NK-92 (cell line): ENCODE measurements around the gene ANKRD7.

Source experiments
- DNase-seq: peaks from one replicate; lab custom pipeline; 2025; ENCODE audit not compliant: unreplicated experiment; lab: John Stamatoyannopoulos, UW

The ANKRD7 gene, protein sequence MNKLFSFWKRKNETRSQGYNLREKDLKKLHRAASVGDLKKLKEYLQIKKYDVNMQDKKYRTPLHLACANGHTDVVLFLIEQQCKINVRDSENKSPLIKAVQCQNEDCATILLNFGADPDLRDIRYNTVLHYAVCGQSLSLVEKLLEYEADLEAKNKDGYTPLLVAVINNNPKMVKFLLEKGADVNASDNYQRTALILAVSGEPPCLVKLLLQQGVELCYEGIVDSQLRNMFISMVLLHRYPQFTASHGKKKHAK

DNA sequence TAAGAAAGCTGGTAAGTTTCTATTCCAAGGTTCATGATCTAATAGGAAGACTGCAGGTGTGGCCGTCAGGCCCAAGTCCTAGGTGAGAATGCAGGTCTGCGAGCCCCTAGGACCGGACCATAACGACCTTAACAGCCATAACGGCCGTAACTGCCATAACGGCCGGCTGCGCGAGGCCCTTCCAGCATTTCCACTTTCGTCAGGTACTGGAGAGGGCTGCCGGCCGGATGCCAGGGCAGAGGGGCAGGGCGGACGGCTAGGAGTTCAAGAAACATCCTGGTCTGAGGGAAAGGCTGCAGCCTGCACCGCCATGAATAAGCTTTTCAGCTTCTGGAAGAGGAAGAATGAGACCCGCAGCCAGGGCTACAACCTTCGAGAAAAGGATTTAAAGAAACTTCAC, at the start of gene ANKRD7:
TSS of gene ANKRD7 (plus strand) at position 184 of the 400 bp plus-strand sequence. CDS start at position 311, 127 bp downstream.
- no peak for DNase-seq

DNA sequence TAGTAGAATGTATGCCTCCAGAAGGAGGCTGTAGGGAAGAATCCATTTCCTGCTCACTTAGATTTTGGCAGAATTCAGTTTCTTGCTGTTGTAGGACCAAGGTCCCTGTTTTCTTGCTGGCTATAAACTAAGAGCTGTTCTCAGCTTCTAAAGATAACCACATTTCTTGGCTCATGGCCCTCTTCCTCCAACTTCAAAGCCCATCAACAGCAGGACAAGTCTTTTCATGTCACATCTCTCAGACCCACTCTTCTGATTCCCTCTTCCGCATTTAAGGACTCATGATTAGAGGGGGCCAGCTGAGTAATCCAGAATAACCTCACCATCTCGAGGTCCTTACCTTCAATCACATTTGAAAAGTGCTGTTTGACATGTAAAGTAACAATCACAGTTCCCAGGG, 48.8 kb upstream of the ANKRD7 start:
- DNase-seq, result no peak

DNA sequence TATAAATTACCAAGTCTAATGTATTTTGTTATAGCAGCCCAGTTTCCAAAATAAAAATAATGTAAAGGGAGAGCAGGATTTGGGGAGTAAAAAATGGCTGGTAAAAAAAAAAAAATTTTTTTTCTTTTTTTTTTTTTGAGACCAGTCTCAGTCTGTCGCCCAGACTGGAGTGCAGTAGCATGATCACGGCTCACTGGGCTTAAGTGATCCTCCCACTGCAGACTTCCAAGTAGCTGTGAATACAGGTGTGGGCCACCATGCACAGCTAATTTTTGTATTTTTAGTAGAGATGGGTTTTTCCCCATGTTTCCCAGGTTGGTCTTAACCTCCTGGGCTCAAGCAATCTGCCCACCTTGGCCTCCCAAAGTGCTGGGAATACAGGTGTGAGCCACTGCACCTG, 45.3 kb upstream of the ANKRD7 start:
- no peak for DNase-seq

DNA sequence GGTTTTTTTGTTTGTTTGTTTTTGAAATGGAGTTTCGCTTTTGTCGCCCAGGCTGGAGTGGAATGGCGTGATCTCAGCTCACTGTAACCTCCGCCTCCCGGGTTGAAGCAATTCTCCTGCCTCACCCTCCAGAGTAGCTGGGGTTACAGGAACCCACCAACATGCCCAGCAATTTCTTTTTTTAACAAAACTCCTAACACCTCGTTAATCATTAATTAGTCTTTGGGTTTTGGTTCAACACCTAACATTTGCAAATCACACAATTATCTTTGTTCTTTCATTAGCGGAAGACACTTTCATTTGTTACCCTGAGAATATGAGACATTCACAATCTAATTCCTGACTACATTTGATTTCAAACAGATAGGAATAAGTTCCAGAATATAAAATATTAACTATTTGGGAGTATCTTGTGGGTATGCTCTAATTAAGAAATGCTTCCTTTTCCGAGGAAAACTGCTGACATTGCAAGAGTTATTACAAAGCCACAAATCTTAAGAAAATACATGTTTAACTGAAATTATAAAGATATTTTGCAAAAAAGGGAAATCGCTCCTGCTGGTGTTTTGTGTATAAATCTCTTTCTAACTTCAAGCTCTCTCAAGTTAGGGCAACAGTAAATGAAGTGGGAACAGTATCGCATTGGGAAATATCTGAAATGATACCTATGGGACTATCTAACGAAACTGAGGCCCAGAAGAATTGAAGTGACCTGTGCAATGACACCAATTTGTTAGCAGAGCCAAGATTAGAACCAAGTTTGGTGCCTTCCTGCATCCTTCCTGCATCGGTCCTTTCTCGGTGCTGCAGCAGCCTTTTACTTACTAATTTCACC, 41.7 kb upstream of the ANKRD7 start:
- no peak for DNase-seq

DNA sequence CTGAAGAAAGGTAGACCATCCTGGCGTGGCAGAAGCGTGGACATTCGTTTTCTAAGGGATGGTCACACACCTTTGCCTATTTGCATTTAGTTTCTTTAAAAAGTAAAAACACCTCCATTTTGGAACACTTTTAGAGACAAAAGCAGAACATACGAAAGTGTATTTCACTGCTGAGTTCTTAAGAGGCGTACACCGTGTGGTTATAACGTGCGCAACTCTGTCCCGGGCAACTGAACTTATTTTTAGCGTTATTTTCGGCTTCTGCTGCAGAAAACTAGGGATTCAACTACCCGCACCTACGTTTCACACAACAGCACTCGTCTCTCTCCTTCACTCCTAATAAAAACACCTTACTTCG, 41.1 kb upstream of the ANKRD7 start:
- DNase-seq, result no peak

DNA sequence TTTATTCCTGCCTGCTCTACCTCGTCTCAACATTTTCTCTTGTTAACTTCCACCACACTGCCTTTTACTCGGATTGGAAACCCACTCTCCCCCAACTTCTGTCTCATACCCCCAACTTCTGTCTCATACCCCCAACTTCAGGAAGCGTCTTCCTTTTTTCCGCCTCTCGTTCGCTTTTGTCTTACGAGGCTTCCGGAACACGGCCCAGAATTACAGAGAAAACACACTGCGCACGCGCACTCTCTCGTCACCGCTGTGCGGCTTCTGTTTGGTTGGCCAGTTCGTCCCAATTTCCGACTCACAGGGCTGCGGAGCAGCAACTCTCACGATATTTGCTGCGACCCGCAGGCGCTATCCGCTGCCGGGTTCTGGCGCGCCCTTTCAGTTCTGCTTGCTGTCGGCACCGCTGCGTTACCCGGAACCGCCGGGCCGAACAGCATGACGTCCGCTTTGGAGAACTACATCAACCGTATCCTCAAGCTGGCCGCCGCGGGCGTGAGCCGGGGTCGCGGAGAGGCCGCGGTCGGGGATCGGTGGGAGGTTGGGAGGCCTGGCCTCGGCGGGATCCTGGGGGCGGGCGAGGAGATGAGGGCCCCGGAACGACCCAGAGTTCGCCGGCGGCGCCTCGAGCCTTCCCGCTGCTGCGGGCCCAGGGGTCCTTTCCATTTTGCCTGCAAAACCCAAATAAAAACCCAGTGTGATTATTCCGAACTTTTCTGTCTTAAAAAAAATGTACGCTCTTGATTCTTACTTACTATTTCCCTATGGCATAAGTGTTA, 40.5 kb upstream of the ANKRD7 start, which contains the start of gene LSM8:
TSS of gene LSM8 (plus strand) at position 379 of the 779 bp plus-strand sequence. CDS start at position 439, 60 bp downstream.
- peak; percentile 90 for DNase-seq

DNA sequence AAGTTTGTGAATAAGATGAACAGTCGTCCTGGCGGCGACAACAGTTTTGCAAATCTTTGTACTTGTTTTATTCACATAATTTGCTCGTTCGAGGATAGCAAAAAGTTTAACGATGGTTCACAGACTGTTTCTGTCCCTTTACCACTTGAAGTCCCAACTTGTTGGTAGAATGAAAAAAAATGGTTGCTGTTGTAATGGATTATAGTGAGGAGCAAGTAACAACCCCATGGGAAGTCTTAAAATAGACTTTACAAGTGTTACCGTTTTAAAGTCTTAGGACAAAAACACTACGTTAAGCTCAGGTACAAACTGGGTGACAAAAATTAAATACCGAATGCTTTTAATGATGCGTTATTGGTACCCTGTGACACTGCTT, 40.0 kb upstream of the ANKRD7 start:
- no peak for DNase-seq

DNA sequence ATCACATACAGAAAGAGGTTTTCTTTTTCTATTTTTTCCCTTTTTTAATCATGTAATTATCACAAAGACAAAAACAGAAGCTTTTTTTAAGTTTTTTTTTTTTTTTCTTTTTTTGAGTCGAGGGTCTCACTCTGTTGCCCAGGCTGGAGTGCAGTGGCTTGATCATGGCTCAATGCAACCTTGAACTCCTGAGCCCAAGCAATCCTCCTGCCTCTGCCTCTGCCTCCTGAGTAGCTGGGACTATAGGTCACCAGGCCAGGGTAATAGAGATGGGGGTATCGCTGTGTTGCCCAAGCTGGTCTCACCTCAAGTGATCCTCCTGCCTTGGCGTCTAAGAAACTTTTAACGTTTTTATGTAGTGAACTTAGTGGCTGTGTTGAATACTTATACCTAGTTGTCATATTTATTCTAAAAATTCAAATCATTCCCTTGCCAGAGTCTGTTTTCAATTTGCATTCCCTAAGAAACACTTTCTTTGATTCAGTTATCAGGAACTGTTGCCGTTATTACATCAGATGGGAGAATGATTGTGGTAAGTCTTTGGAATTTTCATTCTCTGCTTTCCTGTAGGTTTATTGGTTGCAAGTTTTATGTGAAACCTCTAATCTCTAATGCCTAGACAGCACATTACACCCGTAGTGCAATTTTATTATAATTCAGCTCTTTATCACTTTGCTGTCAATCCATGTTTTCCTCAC, 39.2 kb upstream of the ANKRD7 start:
- DNase-seq, result no peak

DNA sequence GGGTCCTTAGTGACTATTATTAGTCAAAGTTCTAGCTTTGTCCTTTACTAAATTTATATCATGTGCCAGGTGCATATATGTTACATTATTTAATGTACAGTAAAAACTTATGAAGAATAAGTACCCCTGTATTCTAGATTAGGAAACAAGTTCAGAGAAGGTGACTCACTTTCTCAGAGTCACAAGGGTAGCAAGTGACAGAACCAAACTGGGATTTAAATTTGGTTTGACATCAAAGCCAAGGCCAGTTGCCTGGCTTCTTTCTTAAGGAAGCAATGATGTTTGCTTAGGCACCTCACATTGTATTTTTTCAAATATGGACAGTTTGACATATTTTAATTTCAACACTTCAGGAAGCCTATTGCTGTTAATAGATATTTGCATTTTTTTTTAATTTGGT, 38.0 kb upstream of the ANKRD7 start:
- DNase-seq, result no peak

DNA sequence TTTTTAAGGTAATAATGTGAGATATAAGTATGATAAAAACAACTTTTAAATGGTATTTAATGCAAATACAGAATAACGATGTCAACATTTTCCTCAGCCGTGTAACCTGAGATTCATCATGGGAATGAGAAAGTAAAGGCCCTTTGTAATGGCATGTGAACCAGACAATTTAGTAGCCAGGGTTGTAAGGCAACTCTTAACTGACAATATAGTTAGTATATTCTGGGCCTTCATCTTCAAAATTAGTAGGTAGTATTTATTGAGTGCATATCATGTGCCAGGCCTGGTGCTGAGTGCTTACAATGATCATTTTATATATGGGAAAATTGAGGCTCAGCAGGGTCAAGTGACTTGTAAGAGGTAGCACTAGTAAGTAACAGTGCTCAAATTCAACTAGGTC, 29.9 kb upstream of the ANKRD7 start:
- DNase-seq, result no peak

DNA sequence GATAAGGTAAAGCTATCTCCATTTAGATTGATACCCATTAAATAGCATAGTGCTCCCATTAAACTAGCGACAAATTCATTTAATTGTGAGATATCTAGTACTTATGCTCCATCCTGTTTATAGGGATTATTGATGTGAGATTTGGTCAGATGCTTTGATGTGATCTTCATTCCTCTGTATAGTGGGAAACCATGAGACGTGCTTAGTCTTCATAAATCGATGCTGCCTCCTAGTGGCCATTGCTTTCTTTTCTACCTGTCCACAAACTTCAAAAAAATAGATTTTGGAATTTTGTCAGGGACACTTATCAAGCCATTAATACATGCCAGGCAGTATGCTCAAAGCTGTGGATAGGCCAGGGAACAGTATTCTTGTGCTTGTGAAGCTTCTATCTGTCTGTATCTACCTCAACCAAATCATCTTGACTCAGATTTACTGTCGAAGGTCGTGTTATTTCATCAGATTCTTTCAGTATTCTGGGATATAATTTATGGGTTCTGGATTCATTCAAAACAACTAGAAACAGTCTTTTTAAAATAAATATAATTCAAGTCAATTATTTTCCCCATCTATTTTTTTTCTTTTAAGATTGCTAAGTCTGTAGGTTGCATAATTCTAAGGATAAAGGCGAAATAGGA, 28.5 kb upstream of the ANKRD7 start:
- no peak for DNase-seq

DNA sequence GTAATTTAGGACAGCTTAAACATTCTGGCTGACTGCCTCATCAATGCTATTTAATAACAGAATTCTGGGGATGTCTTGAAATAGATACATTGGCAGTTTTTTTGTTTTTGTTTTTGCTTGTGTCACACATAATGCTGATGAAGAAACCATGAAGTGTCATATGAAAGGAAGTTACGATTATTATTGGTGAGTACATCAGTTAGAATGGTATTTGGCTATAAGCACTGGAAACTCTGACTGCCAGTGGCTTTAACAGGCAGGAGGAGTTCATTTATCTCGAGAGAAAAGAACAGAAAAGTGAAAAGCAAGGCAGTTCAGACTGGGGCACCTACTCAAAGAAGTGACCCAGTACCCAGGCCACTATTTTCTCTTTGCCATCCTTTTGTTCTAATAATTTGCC, 22.4 kb upstream of the ANKRD7 start:
- no peak for DNase-seq

DNA sequence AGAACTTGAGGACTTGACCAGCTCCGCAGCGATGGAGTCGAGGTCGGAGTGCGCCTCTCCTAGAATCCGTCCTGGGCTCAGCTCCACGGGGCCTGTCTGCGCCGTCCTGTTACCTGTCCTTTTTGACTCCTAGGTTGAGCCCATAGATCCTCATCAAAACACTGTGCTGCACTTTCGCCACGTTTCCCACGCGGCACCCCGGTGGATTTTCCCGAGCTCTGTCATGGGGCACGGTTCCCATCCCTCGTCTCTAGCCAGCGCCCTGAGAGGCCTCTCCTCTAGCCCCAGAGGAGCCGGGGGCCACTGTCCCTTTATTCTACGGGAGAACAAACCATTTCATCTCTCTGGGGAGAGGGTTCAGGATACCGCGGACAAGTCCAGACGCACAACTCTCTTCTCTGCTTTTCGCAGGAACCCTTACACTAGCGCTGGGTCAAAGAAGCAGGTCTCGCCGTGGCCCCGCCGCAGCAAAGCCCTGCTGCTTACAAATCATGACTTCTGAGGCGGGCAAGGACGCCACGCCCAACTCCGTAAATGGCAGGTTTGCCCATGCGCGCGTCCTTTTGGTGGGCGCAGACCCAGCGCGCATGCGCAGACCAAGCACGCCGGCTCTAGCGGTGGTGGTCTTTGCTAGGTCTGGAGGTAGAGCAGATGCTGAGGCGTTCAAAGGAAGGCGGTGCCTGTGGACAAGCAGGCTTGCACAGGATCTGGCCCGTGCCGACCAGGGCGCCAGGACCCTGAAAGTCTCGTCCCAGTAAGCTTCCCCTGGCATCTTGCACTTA, 10.3 kb upstream of the ANKRD7 start:
- DNase-seq, result no peak

DNA sequence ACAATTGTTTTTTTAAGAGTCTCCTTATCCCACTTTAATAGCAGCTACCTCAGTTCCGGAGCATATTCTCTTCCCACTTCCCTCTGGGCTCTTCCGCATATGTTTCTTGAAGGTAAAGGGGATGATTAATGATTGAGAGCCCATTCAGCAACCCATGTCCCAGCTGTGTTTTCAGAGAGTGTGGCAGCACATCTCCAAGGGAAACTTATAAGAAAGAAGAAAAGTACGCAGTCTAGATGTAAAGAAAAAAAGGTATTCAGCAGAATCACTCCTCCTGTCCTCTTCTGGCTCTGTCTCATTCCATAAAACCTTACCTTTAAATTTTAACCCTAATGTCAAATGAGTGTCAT, 9.7 kb upstream of the ANKRD7 start:
- DNase-seq, result no peak

DNA sequence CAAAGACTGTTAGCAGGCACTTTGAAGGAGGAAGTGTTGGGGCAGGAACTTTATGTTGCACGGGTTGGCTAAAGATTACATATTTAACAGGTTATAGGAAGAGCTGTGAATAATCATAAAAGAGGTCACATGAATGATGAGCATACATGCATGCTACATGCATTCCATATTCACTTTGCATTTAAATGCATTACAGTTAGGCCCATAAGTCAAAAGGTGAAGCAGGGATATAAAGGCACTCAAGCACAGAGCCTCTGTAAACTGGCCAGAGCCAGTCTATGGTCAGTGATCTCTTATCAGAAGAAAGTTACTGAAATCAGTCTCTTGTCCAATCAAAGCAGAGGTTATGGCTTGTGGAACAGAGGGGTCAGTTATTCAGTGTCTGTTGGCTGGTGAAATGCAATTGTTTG, 7.3 kb upstream of the ANKRD7 start:
- no peak for DNase-seq

DNA sequence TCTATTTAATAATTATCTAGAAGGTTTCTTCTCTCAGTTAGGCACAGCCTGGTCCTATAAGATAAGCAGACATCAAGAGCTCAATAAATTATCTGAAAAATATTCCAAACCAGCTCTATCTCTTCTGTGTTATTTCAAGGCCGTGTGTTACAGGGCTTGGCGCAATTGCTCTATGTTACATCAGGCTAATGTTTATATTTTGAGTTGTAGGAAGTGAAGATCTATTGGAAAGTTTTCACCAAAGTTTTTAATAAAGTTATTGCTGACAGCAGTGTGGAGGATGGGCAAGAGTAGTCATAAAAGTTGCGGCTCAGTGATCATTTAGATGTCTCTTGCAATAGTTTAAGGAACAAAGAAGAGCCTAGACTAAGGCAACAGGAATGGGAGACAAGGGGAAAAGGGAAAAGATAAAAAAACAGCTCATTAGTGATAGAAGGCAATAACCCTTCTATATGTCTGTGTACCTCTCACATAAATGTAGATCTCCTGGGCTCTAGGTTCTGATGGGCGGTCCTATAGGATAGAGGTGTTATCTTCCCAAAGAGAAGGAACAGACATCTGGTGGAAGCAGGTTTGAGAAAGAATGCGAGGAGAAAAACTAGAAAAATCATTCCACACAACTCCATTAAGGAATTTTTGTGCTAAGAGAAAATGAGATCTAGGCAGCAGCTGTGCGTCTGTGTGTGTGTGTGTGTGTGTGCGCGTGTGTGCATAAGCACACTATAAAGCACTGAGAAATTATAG, 5.9 kb upstream of the ANKRD7 start:
- DNase-seq, result no peak

DNA sequence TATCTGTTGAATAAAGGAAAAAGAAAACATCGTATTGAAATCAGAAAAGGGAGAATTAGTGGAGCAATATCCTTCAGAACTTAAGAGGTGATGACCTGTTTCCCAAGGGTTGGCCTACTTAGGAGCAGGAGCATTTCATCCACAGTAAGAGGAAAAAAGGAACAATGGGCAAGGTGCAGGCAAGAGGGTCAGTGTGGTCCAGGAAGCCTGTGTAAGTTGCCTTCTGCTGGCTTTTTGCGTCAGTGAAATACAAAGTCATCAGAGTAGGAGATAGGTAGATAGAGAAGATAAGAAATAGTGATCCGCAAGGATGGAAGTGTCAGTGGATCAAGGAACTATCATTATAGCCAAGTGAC, 5.4 kb upstream of the ANKRD7 start:
- no peak for DNase-seq

DNA sequence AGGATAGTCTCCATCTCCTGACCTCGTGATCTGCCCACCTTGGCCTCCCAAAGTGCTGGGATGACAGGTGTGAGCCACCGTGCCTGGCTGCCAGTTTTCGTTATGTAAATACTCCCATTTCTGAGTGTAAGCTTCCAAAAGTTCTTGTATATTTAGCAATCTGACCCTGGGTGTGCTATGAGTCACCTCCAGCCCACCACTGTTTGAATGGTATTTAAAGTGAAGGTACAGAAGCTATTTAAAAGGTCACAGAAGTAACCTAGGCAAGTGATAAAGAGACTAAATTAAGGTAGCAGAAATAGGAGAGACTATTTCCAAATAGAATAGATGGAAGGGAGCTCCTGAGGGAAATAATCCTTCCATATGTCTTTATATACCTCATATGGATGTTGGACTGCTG, 3.9 kb upstream of the ANKRD7 start:
- no peak for DNase-seq

DNA sequence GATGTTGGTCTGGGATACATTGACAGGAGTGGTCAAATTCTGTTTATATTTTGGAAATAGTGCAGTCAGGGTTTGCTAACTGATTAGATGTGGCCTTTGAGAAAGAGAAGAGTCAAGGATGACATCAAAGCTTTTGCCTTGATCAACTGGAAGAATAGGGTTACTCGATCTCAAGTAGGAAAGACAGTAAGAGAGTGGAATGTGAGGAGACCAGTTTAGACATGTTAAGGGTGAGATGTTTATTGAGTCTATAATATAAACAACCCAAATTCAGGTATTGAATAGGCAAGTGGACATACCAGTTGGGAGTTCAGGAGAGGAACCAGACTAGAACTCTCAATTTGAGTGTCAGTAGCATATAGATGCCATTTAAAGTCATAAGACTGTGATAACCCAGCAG, 1.9 kb upstream of the ANKRD7 start:
- no peak for DNase-seq

DNA sequence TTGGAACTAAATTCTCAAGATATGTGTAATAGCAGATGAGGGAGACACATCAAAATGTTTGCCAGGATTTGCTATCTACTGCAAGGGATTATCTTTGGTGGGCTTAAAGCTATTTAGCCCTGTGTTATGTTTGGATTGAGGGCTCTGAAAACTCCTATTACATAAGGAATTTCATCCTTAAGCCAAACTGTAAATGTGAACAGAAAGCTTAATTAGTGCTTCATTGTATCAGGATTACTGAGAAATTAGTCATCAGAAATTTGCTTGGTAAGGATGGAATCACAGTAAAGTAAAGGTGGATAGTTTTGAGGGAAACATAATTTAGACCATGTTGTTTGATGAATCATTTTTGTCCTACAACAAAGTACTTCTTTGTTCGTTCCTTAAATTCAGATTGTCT, 8.3 kb downstream of the ANKRD7 start:
- no peak for DNase-seq
